HCT116 (cell line): ENCODE measurements around the gene AP1AR. TPM values are rescaled to one million over a fixed set of nuclear protein-coding genes. Genes with fewer than 3 reads are reported as not detected.
"Not testable (repeated sequence)": the region's sequence is repeated elsewhere in the genome, so short reads cannot be mapped to it uniquely, and the experiment has no call there.

ENCODE experiments used
- ATAC-seq: fragments of 200-7000 bp; cut with Tn5 transposase; 2 replicates; pipeline ENCODE4 v1.9.1; 2020; ENCODE audit warnings: mild to moderate bottlenecking, moderate library complexity
- BruUV-seq: library from RNA; stranded (reverse); fragments of 400-500 nt; replicated peaks from 2 replicates; lab custom pipeline; 2021; lab: Mats Ljungman, UMichigan
- CTCF ChIA-PET: fragments of 300-600 bp; sonication (Branson Sonifier 250); formaldehyde crosslinking; loops from one replicate; lab custom pipeline; 2021; ENCODE audit warnings: antibody characterized with exemption; lab: Charles Lee
- POLR2A ChIA-PET: fragments of 300-600, 350-600 bp; sonication (Branson Sonifier 250); formaldehyde crosslinking; loops from one replicate; lab custom pipeline; 2021; ENCODE audit warnings: antibody characterized with exemption; lab: Charles Lee
- RAD21 ChIA-PET, 2 experiments: fragments of 300-600 bp; sonication (Branson Sonifier 250); formaldehyde crosslinking; loops; one replicate each; lab custom pipeline; 2023; ENCODE audit warnings: low total read pairs in 2 of 2; ENCODE audit not compliant: uncharacterized antibody in 2 of 2, unreplicated experiment in 2 of 2, low non-redundant PET in 1 of 2; lab: Charles Lee
- DNase-seq: peaks from one replicate; pipeline ENCODE4 v3.0.0-alpha.2; 2010; ENCODE audit warnings: low read depth, low spot score
- H2AFZ ChIP-seq: fragments of 200-600 bp; shearing (Covaris generic), sonication (generic); 2 replicates; pipeline ENCODE4 v1.6.1; 2017; ENCODE audit warnings: low read depth, mixed run types, mixed read lengths, antibody characterized with exemption, low read length; ENCODE audit not compliant: poor library complexity, severe bottlenecking
- H3K27ac ChIP-seq: 2 replicates; pipeline ENCODE4 v1.5.1; 2012; ENCODE audit warnings: low read depth, low read length
- H3K27me3 ChIP-seq: fragments of 200-600 bp; sonication (generic); 2 replicates; pipeline ENCODE4 v1.6.1; 2016; ENCODE audit warnings: mixed run types, low read length, mixed read lengths; ENCODE audit not compliant: insufficient read depth
- H3K36me3 ChIP-seq, 2 experiments: fragments of 200-500 bp in 1 of 2; fragments of 200-600 bp in 1 of 2; sonication (Bioruptor generic) in 1 of 2; sonication (generic) in 1 of 2; 2 replicates each; pipeline versions ENCODE4 v1.5.1 to v1.6.1; 2014 to 2016; ENCODE audit warnings: low read length in 2 of 2, inconsistent platforms in 1 of 2, mixed read lengths in 1 of 2, mixed run types in 1 of 2; ENCODE audit not compliant: insufficient read depth in 2 of 2, control insufficient read depth in 1 of 2
- H3K4me1 ChIP-seq, 2 experiments: fragments of 200-600 bp in 1 of 2; sonication (generic) in 1 of 2; 2 replicates each; pipeline versions ENCODE4 v1.5.1 to v1.6.1; 2012 to 2017; ENCODE audit warnings: low read length in 2 of 2, inconsistent platforms in 1 of 2, mild to moderate bottlenecking in 1 of 2, mixed read lengths in 1 of 2, mixed run types in 1 of 2, moderate library complexity in 1 of 2; ENCODE audit not compliant: insufficient read depth in 2 of 2, control insufficient read depth in 1 of 2
- H3K4me2 ChIP-seq: fragments of 200-600 bp; sonication (generic); 2 replicates; pipeline ENCODE4 v1.6.1; 2017; ENCODE audit warnings: mixed run types, low read length, mixed read lengths
- H3K4me3 ChIP-seq, 2 experiments: fragments of 200-600 bp in 1 of 2; sonication (generic) in 1 of 2; replicated peaks in 1 of 2; 2 replicates each; pipeline ENCODE4 v1.5.1; 2011 to 2016; ENCODE audit warnings: low read length in 2 of 2, control low read depth in 1 of 2, low read depth in 1 of 2, mild to moderate bottlenecking in 1 of 2, mixed read lengths in 1 of 2, mixed run types in 1 of 2
- H3K79me2 ChIP-seq: fragments of 200-600 bp; sonication (generic); 2 replicates; pipeline ENCODE4 v1.6.1; 2017; ENCODE audit warnings: mild to moderate bottlenecking, mixed run types, low read length, moderate library complexity, mixed read lengths; ENCODE audit not compliant: insufficient read depth
- H3K9ac ChIP-seq: fragments of 200-600 bp; sonication (generic); 2 replicates; pipeline ENCODE4 v1.6.1; 2016; ENCODE audit warnings: low read length, mixed read lengths
- H3K9me2 ChIP-seq: fragments of 200-600 bp; sonication (generic), shearing (Covaris generic); 2 replicates; pipeline ENCODE4 v1.6.1; 2017; ENCODE audit warnings: mixed run types, mild to moderate bottlenecking, moderate library complexity; ENCODE audit not compliant: insufficient read depth
- H3K9me3 ChIP-seq, 2 experiments: fragments of 200-500 bp in 1 of 2; fragments of 200-600 bp in 1 of 2; sonication (Bioruptor generic) in 1 of 2; sonication (generic) in 1 of 2; 2 replicates each; pipeline ENCODE4 v1.6.1; 2014 to 2017; ENCODE audit warnings: low read length in 2 of 2, mixed read lengths in 2 of 2, inconsistent platforms in 1 of 2, low read depth in 1 of 2, mild to moderate bottlenecking in 1 of 2, mixed run types in 1 of 2, moderate library complexity in 1 of 2; ENCODE audit not compliant: control insufficient read depth in 1 of 2, insufficient read depth in 1 of 2
- H4K20me1 ChIP-seq: fragments of 200-600 bp; sonication (generic), shearing (Covaris generic); 2 replicates; pipeline ENCODE4 v1.6.1; 2017; ENCODE audit warnings: mixed run types, mild to moderate bottlenecking, moderate library complexity; ENCODE audit not compliant: insufficient read depth
- CBX3 ChIP-seq: IDR thresholded peaks from 2 replicates; pipeline ENCODE4 v1.6.1; 2012; ENCODE audit warnings: low read depth
- ELF1 ChIP-seq: IDR thresholded peaks from 2 replicates; pipeline ENCODE4 v1.6.1; 2012; ENCODE audit warnings: low read depth, borderline replicate concordance
- JUND ChIP-seq: IDR thresholded peaks from 2 replicates; pipeline ENCODE4 v1.6.1; 2012
- POLR2AphosphoS5 ChIP-seq: IDR thresholded peaks from 2 replicates; pipeline ENCODE4 v1.6.1; 2011; ENCODE audit warnings: mild to moderate bottlenecking, low read depth, low read length, moderate library complexity
- SRF ChIP-seq: IDR thresholded peaks from 2 replicates; pipeline ENCODE4 v1.6.1; 2012; ENCODE audit warnings: low read depth
- intact Hi-C: fragments of 100-400 bp; cut with micrococcal nuclease; formaldehyde crosslinking; loops from 2 replicates; pipeline ENCODE4 v1.10.0; 2022
- total RNA-seq: library from RNA; stranded (reverse); gene quantifications from one replicate; pipeline ENCODE4 v1.2.1, GENCODE V29; 2021; ENCODE audit not compliant: unreplicated experiment
- TF ChIP-seq, protein P1 (sequence below): IDR thresholded peaks from 2 replicates; pipeline ENCODE4 v1.6.1; 2012
- TF ChIP-seq, protein P2 (sequence below), 3 experiments: fragments of 200-600 bp in 1 of 3; sonication (generic) in 1 of 3; IDR thresholded peaks in 2 of 3; conservative IDR thresholded peaks in 1 of 3; 2 replicates each; pipeline ENCODE4 v1.5.1; 2012 to 2017; ENCODE audit warnings: low read depth in 2 of 3, low read length in 2 of 3, antibody characterized with exemption in 1 of 3, borderline replicate concordance in 1 of 3, control low read depth in 1 of 3, mild to moderate bottlenecking in 1 of 3, mixed read lengths in 1 of 3, mixed run types in 1 of 3, moderate library complexity in 1 of 3; ENCODE audit not compliant: insufficient read depth in 1 of 3

The AP1AR gene
- total RNA-seq, 1 experiment from 2014 or later: 56.7 TPM

DNA sequence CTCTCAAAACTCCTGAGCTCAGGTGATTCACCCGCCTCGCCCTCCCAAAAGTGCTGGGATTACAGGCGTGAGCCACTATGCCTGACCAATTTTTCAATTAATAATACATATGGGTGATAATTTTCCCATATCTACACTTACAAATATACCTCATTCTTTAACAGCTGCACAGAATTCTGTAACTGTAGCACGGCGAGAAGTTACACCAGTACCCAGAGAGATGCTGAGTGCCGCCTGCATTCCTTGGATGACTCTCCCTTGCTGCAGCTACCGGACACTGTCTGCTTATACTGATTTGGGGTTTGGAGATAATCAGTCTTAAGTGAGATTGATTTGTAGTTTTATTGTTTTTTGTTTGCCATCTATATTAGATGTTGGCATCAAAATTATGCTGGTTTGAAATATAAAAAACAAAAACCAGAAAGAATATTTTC, 48.3 kb downstream of the AP1AR start:
- Histone ChIP-seq H2AFZ (no peak overlapping the region), H4K20me1 (no peaks in the 10 kb centered on the region; the same call in 1 of the 2 replicates), H3K9me2 (no peaks in the 10 kb centered on the region), H3K27ac (no peak overlapping the region), H3K9me3 (no peaks in the 10 kb centered on the region), H3K79me2 (peaks cover 99% of the 10 kb centered on the region), H3K4me1 (peaks cover 4 to 9% of the 10 kb centered on the region in 2 experiments; a peak in 3 of 4 replicates)
- RAD21 ChIA-PET: no interaction called here
- DNase-seq: no peak
- TF ChIP-seq CBX3: no peak
- no peak for TF ChIP-seq ELF1
- no peak for TF ChIP-seq POLR2AphosphoS5
- TF ChIP-seq, protein P1, sequence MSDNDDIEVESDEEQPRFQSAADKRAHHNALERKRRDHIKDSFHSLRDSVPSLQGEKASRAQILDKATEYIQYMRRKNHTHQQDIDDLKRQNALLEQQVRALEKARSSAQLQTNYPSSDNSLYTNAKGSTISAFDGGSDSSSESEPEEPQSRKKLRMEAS: no peak
- TF ChIP-seq SRF: no peak
- TF ChIP-seq, all 23 proteins: peak for 0
- Histone ChIP-seq H3K36me3 (peaks cover 0 to 25% of the 10 kb centered on the region in 2 experiments; a peak in 2 of 4 replicates), H3K4me3 (no peak overlapping the region), H3K4me2 (no peak overlapping the region), H3K9ac (no peak overlapping the region), H3K27me3 (no peaks in the 10 kb centered on the region)
- BruUV-seq: no TSS peak
- intact Hi-C loops: no loop called here
- ChIA-PET POLR2A (interaction anchor here (0.7 to 1.6 kb wide), 2 partner anchors 8 to 211 kb away, joined by 3 to 4 read pairs; no protein-coding TSS in a partner anchor), CTCF (no interaction called here)
- ATAC-seq: no peak

DNA sequence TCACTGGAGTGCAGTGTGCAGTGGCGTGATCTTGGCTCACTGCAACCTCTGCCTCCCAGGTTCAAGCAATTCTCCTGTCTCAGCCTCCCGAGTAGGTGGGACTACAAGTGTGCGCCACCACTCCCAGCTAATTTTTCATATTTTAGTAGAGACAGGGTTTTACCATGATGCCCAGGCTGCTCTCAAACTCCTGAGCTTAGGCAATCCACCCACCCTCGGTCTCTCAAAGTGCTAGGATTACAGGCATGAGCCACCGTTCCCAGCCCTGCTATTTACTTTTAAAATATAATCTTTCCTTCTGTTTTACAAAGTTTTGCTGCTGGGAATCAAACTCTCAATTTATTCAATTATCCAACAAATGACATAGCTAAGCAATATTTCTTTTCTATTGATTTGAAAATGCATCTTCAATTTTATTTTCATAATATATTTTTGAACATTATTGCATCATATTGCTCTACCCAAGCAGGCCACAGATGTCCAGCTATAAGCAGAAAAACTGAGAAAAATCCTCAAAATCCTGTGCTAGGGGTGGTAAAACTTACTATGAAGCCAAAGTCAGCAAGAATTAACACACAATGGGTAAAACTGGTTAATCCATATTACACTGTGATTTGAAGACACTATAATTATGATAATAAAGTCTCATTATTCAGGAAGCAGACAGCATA, 48.9 kb downstream of the AP1AR start:
- intact Hi-C loops: no loop called here
- ATAC-seq: no peak
- Histone ChIP-seq H3K9me3 (no peaks in the 10 kb centered on the region), H3K36me3 (peaks cover 0 to 25% of the 10 kb centered on the region in 2 experiments; a peak in 2 of 4 replicates), H3K9me2 (no peaks in the 10 kb centered on the region), H3K79me2 (peaks cover 99% of the 10 kb centered on the region), H3K9ac (no peak overlapping the region), H3K27me3 (no peaks in the 10 kb centered on the region), H3K4me2 (no peak overlapping the region)
- BruUV-seq: no TSS peak
- no peak for TF ChIP-seq JUND
- TF ChIP-seq, protein P2, sequence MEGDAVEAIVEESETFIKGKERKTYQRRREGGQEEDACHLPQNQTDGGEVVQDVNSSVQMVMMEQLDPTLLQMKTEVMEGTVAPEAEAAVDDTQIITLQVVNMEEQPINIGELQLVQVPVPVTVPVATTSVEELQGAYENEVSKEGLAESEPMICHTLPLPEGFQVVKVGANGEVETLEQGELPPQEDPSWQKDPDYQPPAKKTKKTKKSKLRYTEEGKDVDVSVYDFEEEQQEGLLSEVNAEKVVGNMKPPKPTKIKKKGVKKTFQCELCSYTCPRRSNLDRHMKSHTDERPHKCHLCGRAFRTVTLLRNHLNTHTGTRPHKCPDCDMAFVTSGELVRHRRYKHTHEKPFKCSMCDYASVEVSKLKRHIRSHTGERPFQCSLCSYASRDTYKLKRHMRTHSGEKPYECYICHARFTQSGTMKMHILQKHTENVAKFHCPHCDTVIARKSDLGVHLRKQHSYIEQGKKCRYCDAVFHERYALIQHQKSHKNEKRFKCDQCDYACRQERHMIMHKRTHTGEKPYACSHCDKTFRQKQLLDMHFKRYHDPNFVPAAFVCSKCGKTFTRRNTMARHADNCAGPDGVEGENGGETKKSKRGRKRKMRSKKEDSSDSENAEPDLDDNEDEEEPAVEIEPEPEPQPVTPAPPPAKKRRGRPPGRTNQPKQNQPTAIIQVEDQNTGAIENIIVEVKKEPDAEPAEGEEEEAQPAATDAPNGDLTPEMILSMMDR (IDR thresholded peaks at IDR 0.05 in 2 of 3, conservative IDR thresholded peaks at IDR 0.05 in 1 of 3; ENCODE audit: borderline replicate concordance in 1 of 3, insufficient read depth in 1 of 3, low read depth in 2 of 3, low read length in 2 of 3): no peak
- TF ChIP-seq, all 23 proteins: peak for 0
- DNase-seq: no peak
- no peak overlapping the region for H3K27ac ChIP-seq
- H3K4me3 ChIP-seq: no peak overlapping the region
- H2AFZ ChIP-seq: no peak overlapping the region
- POLR2A ChIA-PET: interaction anchor here (0.7 to 1.6 kb wide), 2 partner anchors 9 to 212 kb away, joined by 3 to 4 read pairs; no protein-coding TSS in a partner anchor
- no peaks in the 10 kb centered on the region for H4K20me1 ChIP-seq
- CTCF ChIA-PET: no interaction called here
- RAD21 ChIA-PET: no interaction called here
- H3K4me1 ChIP-seq: peaks cover 4 to 9% of the 10 kb centered on the region in 2 experiments; a peak in 3 of 4 replicates

DNA sequence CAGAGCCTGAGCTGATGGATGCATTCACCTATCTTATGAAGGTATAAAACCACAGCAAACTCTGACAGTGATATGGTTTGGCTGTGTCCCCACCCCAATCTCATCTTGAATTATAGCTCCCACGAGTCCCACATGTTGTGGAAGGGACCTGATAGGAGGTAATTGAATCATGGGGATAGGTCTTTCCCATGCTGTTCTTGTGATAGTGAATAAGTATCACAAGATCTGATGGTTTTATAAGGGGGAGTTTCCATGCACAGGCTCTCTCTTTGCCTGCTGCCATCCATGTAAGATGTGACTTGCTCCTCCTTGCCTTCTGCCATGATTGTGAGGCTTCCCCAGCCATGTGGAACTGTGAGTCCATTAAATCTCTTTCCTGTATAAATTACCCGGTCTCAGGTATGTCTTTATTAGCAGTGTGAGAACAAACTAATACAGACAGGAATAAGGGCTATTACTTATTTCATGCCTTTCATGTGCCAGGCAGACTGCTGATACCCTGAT, 50.4 kb downstream of the AP1AR start:
- H2AFZ ChIP-seq, POLR2A ChIA-PET, intact Hi-C loops, RAD21 ChIA-PET, DNase-seq, CTCF ChIA-PET, BruUV-seq, H3K27ac ChIP-seq, H3K9me2 ChIP-seq, H4K20me1 ChIP-seq, H3K4me2 ChIP-seq, H3K9ac ChIP-seq, H3K9me3 ChIP-seq, H3K27me3 ChIP-seq, ATAC-seq, H3K4me3 ChIP-seq: not testable (repeated sequence)
- H3K4me1 ChIP-seq: peaks cover 9 to 19% of the 10 kb centered on the region in 2 experiments; a peak in 3 of 4 replicates
- H3K36me3 ChIP-seq: peaks cover 0 to 17% of the 10 kb centered on the region in 2 experiments; a peak in 2 of 4 replicates
- H3K79me2 ChIP-seq: peaks cover 87% of the 10 kb centered on the region
